Smooth muscle cell of the pulmonary artery (primary cell): Measurements from ENCODE around the gene AGAP1. TPM values are rescaled to one million over a fixed set of nuclear protein-coding genes. Genes with fewer than 3 reads are reported as not detected.

Experiments used
- total RNA-seq: library from RNA; depleted of rRNA; stranded (reverse); fragments of >200 nt; gene quantifications from 2 replicates; pipeline ENCODE4 v1.2.3, GENCODE V29; 2014

Gene AGAP1
- 19.0 and 21.2 TPM in 2 replicates for total RNA-seq

DNA sequence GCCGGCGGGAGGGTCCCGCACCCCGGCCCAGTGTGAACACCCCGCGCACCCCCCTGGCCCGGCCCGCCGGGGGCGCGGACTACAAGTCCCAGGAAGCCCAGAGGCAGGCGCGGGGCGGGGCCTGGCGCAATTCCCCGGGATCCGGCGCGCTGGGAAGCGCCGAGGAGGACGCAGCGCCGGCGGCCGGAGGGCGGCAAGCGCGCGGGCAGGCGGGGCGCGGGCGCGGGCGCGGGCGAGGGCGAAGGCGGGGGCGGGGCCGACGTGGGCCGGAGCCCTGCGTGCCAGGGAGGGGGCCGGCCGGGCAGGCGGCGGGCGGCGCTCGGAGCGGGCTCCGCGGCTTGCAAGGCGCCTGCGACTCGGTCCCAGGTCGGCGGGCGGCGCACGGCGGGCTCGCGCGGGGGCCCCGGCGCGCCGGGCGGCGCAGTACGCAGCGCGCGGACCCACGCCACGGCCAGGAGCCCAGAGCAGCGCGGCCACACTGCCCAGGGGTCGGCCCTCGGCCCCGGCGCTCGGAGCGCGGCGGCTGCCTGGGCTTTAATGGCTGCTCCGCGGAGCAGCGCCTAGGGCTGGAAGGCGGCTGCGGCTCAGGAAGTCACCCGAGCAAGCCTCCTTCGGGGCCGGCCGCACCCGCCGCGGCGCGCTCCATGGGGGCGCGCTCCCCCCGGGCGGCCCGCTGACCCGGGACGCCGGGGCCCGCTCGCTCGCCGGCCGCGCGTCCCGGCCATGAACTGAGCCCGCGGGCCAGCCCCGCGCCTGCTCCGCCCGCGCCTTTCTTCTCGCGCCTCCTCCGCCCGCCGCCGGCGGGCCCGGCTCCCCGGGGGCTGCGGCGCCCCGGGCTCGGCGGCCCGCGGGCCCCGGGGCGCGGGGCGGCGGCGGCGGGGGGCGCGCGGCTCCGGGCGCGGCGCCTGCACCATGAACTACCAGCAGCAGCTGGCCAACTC, at the start of gene AGAP1:
TSS of gene AGAP1 (plus strand) at position 269 of the 941 bp plus-strand sequence.

GRCh38 chr2:236168110-236169080, 674.6 kb downstream of the AGAP1 start, which contains the start of gene GBX2:
Gene GBX2 (minus strand): TSS chr2:236168386. CDS start chr2:236167971, 415 bp downstream.

